HG03039 (cell line): Measurements from ENCODE around the gene STAU1.
"Not testable (repeated sequence)": the region's sequence is repeated elsewhere in the genome, so short reads cannot be mapped to it uniquely, and the experiment has no call there.

Source experiments
- ATAC-seq: cut with Tn5 transposase; IDR thresholded peaks from one replicate; pipeline ENCODE4 v1.9.1; 2021; ENCODE audit warnings: mild to moderate bottlenecking, moderate library complexity; ENCODE audit not compliant: unreplicated experiment

STAU1 gene

GRCh38 chr20:49123982-49124381 lies 64.2 kb downstream of the STAU1 start:
- ATAC-seq, result no peak

GRCh38 chr20:49122920-49123319 lies 65.2 kb downstream of the STAU1 start:
- no peak for ATAC-seq

GRCh38 chr20:49119988-49120387 lies 68.1 kb downstream of the STAU1 start:
- no peak for ATAC-seq

- no peak for ATAC-seq
Measured at GRCh38 chr20:49118307-49118706, 69.8 kb downstream of the STAU1 start.

GRCh38 chr20:49115564-49115963 lies 72.6 kb downstream of the STAU1 start:
- ATAC-seq, result no peak

- ATAC-seq, result no peak
Measured at GRCh38 chr20:49112596-49113274, 75.4 kb downstream of the STAU1 start.

GRCh38 chr20:49110767-49111694 lies 77.1 kb downstream of the STAU1 start:
- no peak for ATAC-seq

GRCh38 chr20:49106328-49106727 lies 81.8 kb downstream of the STAU1 start:
- ATAC-seq, result no peak

- not testable (repeated sequence) for ATAC-seq
Measured at GRCh38 chr20:49104979-49105547, 83.1 kb downstream of the STAU1 start.

GRCh38 chr20:49104365-49104648 lies 83.8 kb downstream of the STAU1 start:
- no peak for ATAC-seq

- no peak for ATAC-seq
Measured at GRCh38 chr20:49103647-49104364, 84.3 kb downstream of the STAU1 start.

GRCh38 chr20:49103019-49103418 lies 85.1 kb downstream of the STAU1 start:
- no peak for ATAC-seq

GRCh38 chr20:49100972-49101371 lies 87.2 kb downstream of the STAU1 start:
- ATAC-seq, result no peak

- ATAC-seq, result not testable (repeated sequence)
Measured at GRCh38 chr20:49100292-49100691, 87.8 kb downstream of the STAU1 start.

GRCh38 chr20:49099011-49099410 lies 89.1 kb downstream of the STAU1 start:
- no peak for ATAC-seq

- no peak for ATAC-seq
Measured at GRCh38 chr20:49098136-49098535, 90.0 kb downstream of the STAU1 start.

GRCh38 chr20:49097159-49097558 lies 91.0 kb downstream of the STAU1 start:
- ATAC-seq, result no peak

GRCh38 chr20:49096203-49096730 lies 91.9 kb downstream of the STAU1 start:
- ATAC-seq, result no peak

- no peak for ATAC-seq
Measured at GRCh38 chr20:49091762-49092161, 96.4 kb downstream of the STAU1 start.

- no peak for ATAC-seq
Measured at GRCh38 chr20:49091104-49091503, 97.0 kb downstream of the STAU1 start.

GRCh38 chr20:49082295-49082694 lies 105.8 kb downstream of the STAU1 start:
- not testable (repeated sequence) for ATAC-seq
